SK-N-MC (cell line): ENCODE data around the gene CREB3.
A peak's percentile ranks its signal among the peaks of the same experiment; 100 is the strongest.

Experiments
- DNase-seq: peaks from one replicate; pipeline ENCODE4 v3.0.0-alpha.2; 2011; ENCODE audit warnings: low read depth, low spot score
- H3K27ac ChIP-seq: fragments of 200-600 bp; sonication (generic); 2 replicates; pipeline ENCODE4 v1.5.1; 2016; ENCODE audit warnings: mixed run types
- H3K36me3 ChIP-seq: fragments of 200-600 bp; sonication (generic); 2 replicates; pipeline ENCODE4 v1.6.1; 2017; ENCODE audit warnings: antibody characterized with exemption, low read length, mixed read lengths; ENCODE audit not compliant: insufficient read depth
- H3K4me3 ChIP-seq: fragments of 200-600 bp; sonication (generic); 2 replicates; pipeline ENCODE4 v1.5.1; 2016
- H3K9ac ChIP-seq: fragments of 200-600 bp; sonication (generic); 2 replicates; pipeline ENCODE4 v1.8.0; 2017; ENCODE audit warnings: mixed run types, mixed read lengths; ENCODE audit not compliant: insufficient read length
- H3K9me3 ChIP-seq: fragments of 200-600 bp; sonication (generic); 2 replicates; pipeline ENCODE4 v1.6.1; 2017; ENCODE audit warnings: low read depth, mild to moderate bottlenecking, antibody characterized with exemption, low read length, moderate library complexity, mixed read lengths
- EZH2 ChIP-seq: fragments of 200-600 bp; sonication (generic); IDR thresholded peaks from one replicate; pipeline ENCODE4 v1.6.1; 2017; ENCODE audit warnings: antibody characterized with exemption
- FOXP2 ChIP-seq: optimal IDR thresholded peaks from 2 replicates; pipeline ENCODE3; 2011; ENCODE audit warnings: mild to moderate bottlenecking, moderate library complexity; ENCODE audit not compliant: insufficient read depth; ENCODE audit errors: extremely low read length, control extremely low read depth
- POLR2AphosphoS5 ChIP-seq: IDR thresholded peaks from 2 replicates; pipeline ENCODE4 v1.6.1; 2012; ENCODE audit warnings: mild to moderate bottlenecking, low read depth, low read length, borderline replicate concordance

Gene CREB3

DNA sequence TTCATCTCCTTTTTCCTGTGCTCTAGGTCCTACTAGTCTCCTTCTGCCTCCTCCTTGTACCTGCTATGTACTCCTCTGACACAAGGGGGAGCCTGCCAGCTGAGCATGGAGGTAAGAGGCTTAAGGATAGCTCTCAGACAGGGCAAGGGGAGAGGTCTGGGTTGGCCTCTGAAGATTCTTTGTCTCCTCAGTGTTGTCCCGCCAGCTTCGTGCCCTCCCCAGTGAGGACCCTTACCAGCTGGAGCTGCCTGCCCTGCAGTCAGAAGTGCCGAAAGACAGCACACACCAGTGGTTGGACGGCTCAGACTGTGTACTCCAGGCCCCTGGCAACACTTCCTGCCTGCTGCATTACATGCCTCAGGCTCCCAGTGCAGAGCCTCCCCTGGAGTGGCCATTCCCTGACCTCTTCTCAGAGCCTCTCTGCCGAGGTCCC is 3.8 kb downstream of the CREB3 start:
- DNase-seq = peak; percentile 20
- Histone ChIP-seq H3K36me3 (peaks cover 46% of the 10 kb centered on the region; the same call in 1 of the 2 replicates), H3K27ac (no peak overlapping the region), H3K4me3 (no peak overlapping the region), H3K9me3 (no peaks in the 10 kb centered on the region), H3K9ac (no peak overlapping the region)
- no peak for TF ChIP-seq FOXP2
- no peak for TF ChIP-seq EZH2
- TF ChIP-seq POLR2AphosphoS5 = no peak

DNA sequence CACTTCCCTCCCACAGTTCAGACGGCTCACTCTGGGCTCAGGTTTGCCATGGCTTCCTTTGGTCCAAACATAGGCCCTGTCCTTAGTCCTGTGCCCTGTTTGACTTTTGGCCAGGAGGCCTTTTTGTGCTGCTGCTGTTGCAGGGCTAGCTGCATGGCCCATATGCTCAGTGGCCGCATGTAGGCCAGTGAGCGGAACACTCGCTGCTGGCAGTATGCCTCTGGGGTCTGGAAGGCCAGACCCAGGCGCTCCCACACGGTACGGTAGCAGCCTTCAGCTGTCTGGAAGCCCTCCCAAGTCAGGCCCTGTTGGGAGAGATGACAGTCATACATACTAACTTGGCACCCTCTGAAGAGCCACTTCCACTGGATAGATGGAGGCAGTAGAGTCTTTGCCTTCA is 4.7 kb downstream of the CREB3 start:
- H3K9me3 ChIP-seq = no peaks in the 10 kb centered on the region
- H3K36me3 ChIP-seq = peaks cover 46% of the 10 kb centered on the region; the same call in 1 of the 2 replicates
- TF ChIP-seq POLR2AphosphoS5 = no peak
- TF ChIP-seq EZH2 = no peak
- no peak for TF ChIP-seq FOXP2
- no peak overlapping the region for H3K27ac ChIP-seq
- no peak overlapping the region for H3K4me3 ChIP-seq
- no peak overlapping the region for H3K9ac ChIP-seq
- no peak for DNase-seq

GRCh38 chr9:35738186-35738585 is 5.7 kb downstream of the CREB3 start:
- DNase-seq = no peak
- Histone ChIP-seq H3K9me3 (no peaks in the 10 kb centered on the region), H3K36me3 (peaks cover 46% of the 10 kb centered on the region; the same call in 1 of the 2 replicates), H3K9ac (no peak overlapping the region), H3K4me3 (no peak overlapping the region), H3K27ac (no peak overlapping the region)
- no peak for TF ChIP-seq FOXP2
- TF ChIP-seq POLR2AphosphoS5 = no peak
- TF ChIP-seq EZH2 = no peak

DNA sequence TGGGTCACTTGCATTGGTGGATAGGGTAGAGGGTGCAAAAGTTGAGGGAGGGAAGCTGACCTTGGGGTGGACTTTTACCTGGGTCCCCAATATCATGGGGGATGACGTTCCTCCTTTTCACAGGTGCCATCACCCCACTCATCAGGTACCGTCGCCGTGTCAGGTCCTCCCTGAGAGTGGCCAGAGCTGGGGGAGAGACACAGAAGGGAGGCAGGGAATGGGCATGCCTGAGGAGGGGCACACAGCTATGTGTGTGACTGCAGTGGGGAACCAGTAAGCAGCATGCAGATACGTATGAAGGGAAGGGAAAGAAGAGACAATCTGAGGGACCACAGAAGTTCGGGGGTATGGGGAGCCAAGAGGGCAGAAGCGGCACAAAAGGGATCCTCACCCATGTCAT is 6.5 kb downstream of the CREB3 start:
- TF ChIP-seq EZH2 (no peak), POLR2AphosphoS5 (no peak), FOXP2 (no peak)
- H3K9me3 ChIP-seq = no peaks in the 10 kb centered on the region
- H3K27ac ChIP-seq = no peak overlapping the region
- H3K4me3 ChIP-seq = no peak overlapping the region
- H3K9ac ChIP-seq = no peak overlapping the region
- H3K36me3 ChIP-seq = peaks cover 50% of the 10 kb centered on the region; the same call in 1 of the 2 replicates
- DNase-seq = no peak

DNA sequence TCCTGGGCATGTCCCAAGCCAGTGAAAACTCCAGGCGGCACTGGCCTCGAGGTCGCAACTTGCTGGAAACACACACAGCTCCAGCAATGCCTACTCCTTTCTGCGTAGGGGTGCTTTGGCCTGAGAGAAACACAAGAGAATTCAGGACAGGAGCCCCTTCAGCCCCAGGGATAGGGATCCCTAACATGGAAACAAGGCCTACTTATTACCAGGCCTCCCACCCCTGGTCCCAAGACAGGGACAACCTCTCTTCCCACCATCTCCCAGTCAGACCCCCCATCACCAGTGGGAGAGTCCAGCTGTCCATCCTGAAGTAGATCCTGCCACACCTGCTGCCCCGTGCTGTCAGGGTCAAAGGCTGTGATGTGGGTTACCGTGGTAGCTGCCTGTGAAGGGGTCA is 7.8 kb downstream of the CREB3 start:
- no peak for DNase-seq
- TF ChIP-seq FOXP2 (no peak), EZH2 (no peak), POLR2AphosphoS5 (no peak)
- Histone ChIP-seq H3K9ac (no peak overlapping the region), H3K9me3 (no peaks in the 10 kb centered on the region), H3K36me3 (peaks cover 53% of the 10 kb centered on the region; the same call in 1 of the 2 replicates), H3K27ac (no peak overlapping the region), H3K4me3 (no peak overlapping the region)

DNA sequence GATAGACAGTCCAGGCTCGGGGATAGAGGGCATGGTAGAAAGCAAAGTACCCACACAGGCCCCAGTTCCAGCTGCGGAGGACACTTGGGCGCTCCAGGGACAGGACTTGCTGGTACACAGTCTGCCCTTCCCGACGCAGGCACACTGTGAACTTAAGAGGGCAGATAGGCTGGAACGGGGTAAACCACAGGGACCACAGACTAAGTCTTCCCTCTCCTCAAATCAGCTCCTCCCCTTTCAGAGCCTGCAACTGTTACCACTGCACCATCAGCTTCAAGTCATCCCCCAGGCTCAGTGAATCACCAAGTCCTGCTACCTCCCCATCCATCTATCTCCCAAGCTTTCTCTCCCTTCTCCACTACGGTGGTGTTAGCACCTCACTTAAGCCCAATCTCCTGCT is 9.3 kb downstream of the CREB3 start:
- peaks cover 44% of the 10 kb centered on the region; the same call in 1 of the 2 replicates for H3K36me3 ChIP-seq
- TF ChIP-seq EZH2 (no peak), FOXP2 (no peak)
- H3K4me3 ChIP-seq = no peak overlapping the region
- H3K9ac ChIP-seq = no peak overlapping the region
- no peaks in the 10 kb centered on the region for H3K9me3 ChIP-seq
- no peak overlapping the region for H3K27ac ChIP-seq
- no peak for DNase-seq

DNA sequence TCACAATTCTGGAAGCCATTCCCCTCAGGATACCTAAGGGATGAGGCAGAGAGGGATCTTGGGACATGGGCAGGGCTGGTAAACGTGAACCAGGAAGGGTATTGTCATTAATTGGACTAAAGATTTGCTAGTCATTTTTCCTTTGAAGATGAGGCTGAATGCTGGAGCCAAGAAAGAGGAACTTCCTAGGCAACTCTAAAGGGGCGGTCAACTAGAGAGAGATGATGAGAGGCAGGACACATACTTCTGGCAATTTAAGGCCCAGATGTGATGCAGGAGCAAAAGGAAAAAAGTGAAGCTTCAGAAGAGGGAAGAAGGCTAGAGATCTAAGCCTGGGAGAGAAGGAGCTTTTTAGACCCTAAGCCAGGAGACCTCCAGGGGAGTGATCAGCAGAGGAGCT is 11.0 kb downstream of the CREB3 start:
- H3K9ac ChIP-seq = no peak overlapping the region
- no peak overlapping the region for H3K4me3 ChIP-seq
- no peak overlapping the region for H3K27ac ChIP-seq
- peaks cover 27% of the 10 kb centered on the region; the same call in 1 of the 2 replicates for H3K36me3 ChIP-seq
- H3K9me3 ChIP-seq = no peaks in the 10 kb centered on the region
- TF ChIP-seq POLR2AphosphoS5 = no peak
- no peak for TF ChIP-seq FOXP2
- no peak for TF ChIP-seq EZH2
- DNase-seq = no peak

GRCh38 chr9:35743880-35744518 is 11.5 kb downstream of the CREB3 start:
- no peak overlapping the region for H3K9ac ChIP-seq
- no peak for TF ChIP-seq FOXP2
- TF ChIP-seq POLR2AphosphoS5 = no peak
- no peak for TF ChIP-seq EZH2
- peaks cover 22% of the 10 kb centered on the region; the same call in 1 of the 2 replicates for H3K36me3 ChIP-seq
- no peak overlapping the region for H3K27ac ChIP-seq
- H3K4me3 ChIP-seq = no peak overlapping the region
- no peaks in the 10 kb centered on the region for H3K9me3 ChIP-seq
- DNase-seq = no peak

- peaks cover 11% of the 10 kb centered on the region; the same call in 1 of the 2 replicates for H3K36me3 ChIP-seq
- no peak overlapping the region for H3K9ac ChIP-seq
- H3K27ac ChIP-seq = no peak overlapping the region
- no peak for DNase-seq
- no peak for TF ChIP-seq FOXP2
- no peak for TF ChIP-seq EZH2
- no peak for TF ChIP-seq POLR2AphosphoS5
- H3K9me3 ChIP-seq = no peaks in the 10 kb centered on the region
- H3K4me3 ChIP-seq = no peak overlapping the region
These were observed 13.1 kb downstream of the CREB3 start for GRCh38 chr9:35745569-35745968.
